IPS DF 6.9 (cell line): Measurements from ENCODE around the gene KRTAP19-3.

Experiments used
- DNase-seq: peaks from one replicate; pipeline ENCODE4 v3.0.0-alpha.2; 2013; ENCODE audit warnings: low read depth, low spot score
- H3K27ac ChIP-seq: one replicate; pipeline ENCODE4 v1.5.1; 2013; ENCODE audit warnings: low read length, control low read depth
- H3K27me3 ChIP-seq: 2 replicates; pipeline ENCODE4 v1.6.1; 2013; ENCODE audit warnings: mild to moderate bottlenecking, low read length; ENCODE audit not compliant: control insufficient read depth, insufficient read depth
- H3K36me3 ChIP-seq: 2 replicates; pipeline ENCODE4 v1.6.1; 2013; ENCODE audit warnings: low read length; ENCODE audit not compliant: control insufficient read depth, insufficient read depth
- H3K4me1 ChIP-seq: 2 replicates; pipeline ENCODE4 v1.6.1; 2013; ENCODE audit warnings: low read length; ENCODE audit not compliant: control insufficient read depth, insufficient read depth
- H3K4me3 ChIP-seq: 2 replicates; pipeline ENCODE4 v1.5.1; 2013; ENCODE audit warnings: mild to moderate bottlenecking, low read length
- H3K9me3 ChIP-seq: 2 replicates; pipeline ENCODE4 v1.6.1; 2013; ENCODE audit warnings: low read length, inconsistent platforms; ENCODE audit not compliant: control insufficient read depth, insufficient read depth
- WGBS: extraction: QIAGEN DNeasy Blood & Tissue Kit; methylation state at CpG from one replicate; pipeline ENCODE4 v1.1.7; 2013; ENCODE audit warnings: mixed read lengths, missing lambda C conversion rate; ENCODE audit not compliant: insufficient read length, insufficient coverage; 5-methylcytosine and 5-hydroxymethylcytosine counted together

The KRTAP19-3 gene

GRCh38 chr21:30479259-30479658, 12.6 kb downstream of the KRTAP19-3 start:
- DNase-seq, result no peak
- no peaks in the 10 kb centered on the region for H3K36me3 ChIP-seq
- H3K27me3 ChIP-seq, result no peaks in the 10 kb centered on the region
- peaks cover 5% of the 10 kb centered on the region; the same call in 1 of the 2 replicates for H3K9me3 ChIP-seq
- no CpG with 5 or more reads among the region's 4 CpGs for WGBS
- no peak overlapping the region for H3K4me3 ChIP-seq
- H3K4me1 ChIP-seq, result no peaks in the 10 kb centered on the region
- H3K27ac ChIP-seq, result no peak overlapping the region

DNA sequence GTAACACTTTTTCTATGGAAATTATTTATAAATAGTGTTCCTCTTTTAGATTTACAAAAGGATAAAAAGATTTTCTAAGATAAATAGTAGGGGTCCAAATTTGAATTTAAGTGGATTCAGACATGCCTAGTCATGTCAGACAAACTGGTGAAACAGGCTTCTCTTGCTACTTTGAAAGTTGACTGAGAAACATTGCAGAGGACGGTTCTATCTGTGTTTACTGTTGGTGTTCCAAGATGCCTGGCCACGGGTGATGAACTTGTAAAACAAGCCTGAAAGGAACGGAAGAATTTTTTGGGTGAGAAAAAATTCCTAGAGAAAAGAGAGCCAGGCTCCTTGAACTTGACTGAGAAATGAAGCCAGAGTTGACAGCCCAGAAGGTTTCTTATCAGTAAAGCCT, 13.8 kb downstream of the KRTAP19-3 start:
- Histone ChIP-seq H3K36me3 (no peaks in the 10 kb centered on the region), H3K4me1 (no peaks in the 10 kb centered on the region), H3K27me3 (no peaks in the 10 kb centered on the region), H3K4me3 (no peak overlapping the region), H3K27ac (no peak overlapping the region), H3K9me3 (peaks cover 5% of the 10 kb centered on the region; the same call in 1 of the 2 replicates)
- WGBS, result no CpG with 5 or more reads among the region's 3 CpGs
- DNase-seq, result no peak

DNA sequence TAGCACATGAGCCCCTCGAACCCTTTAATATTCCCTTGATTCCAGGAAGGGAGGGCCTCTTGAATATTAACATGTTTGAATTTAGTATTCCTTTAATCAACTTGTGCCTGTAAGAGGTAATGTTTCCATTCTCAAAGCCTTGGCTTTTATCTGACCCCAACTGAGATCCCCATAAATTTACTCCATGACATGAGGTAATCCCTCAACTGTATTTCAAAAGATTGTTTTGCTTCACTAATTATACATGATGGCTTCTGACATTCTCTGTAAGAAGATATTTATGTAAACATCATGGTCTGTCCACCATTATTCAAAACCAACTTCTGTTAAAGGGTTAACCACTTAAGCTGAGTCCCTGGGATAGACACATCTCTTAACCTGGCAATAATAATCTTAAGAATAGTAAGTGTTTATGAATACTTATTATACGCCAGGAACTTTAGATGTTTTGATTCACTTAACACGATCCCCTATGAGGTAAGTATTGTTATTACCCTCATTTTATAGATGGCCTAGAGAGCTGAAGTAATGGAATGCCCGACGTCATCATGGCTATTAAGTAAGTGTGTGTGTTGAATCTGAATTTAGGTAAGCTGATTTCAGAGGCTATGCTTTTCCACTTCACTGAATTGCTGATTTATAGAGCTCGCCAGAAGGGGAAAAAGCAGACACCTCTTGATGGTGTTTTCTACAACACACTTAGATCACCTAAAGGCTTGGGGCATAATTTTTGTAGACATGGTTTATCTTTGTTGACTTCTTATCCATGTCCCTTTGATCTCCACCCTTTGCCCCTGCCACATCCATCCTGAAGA, 22.7 kb downstream of the KRTAP19-3 start:
- H3K4me3 ChIP-seq, result no peak overlapping the region
- H3K4me1 ChIP-seq, result no peaks in the 10 kb centered on the region
- H3K27ac ChIP-seq, result no peak overlapping the region
- peaks cover 2% of the 10 kb centered on the region; the same call in 1 of the 2 replicates for H3K9me3 ChIP-seq
- no peak for DNase-seq
- no peaks in the 10 kb centered on the region for H3K36me3 ChIP-seq
- H3K27me3 ChIP-seq, result no peaks in the 10 kb centered on the region
- no CpG with 5 or more reads among the region's 6 CpGs for WGBS

- no peak for DNase-seq
- H3K27ac ChIP-seq, result no peak overlapping the region
- H3K4me1 ChIP-seq, result no peaks in the 10 kb centered on the region
- peaks cover 5% of the 10 kb centered on the region for H3K9me3 ChIP-seq
- no peaks in the 10 kb centered on the region for H3K36me3 ChIP-seq
- H3K4me3 ChIP-seq, result no peak overlapping the region
- no CpG with 5 or more reads among the region's 3 CpGs for WGBS
- no peaks in the 10 kb centered on the region for H3K27me3 ChIP-seq
Measured at GRCh38 chr21:30463713-30464112, 28.1 kb downstream of the KRTAP19-3 start.

DNA sequence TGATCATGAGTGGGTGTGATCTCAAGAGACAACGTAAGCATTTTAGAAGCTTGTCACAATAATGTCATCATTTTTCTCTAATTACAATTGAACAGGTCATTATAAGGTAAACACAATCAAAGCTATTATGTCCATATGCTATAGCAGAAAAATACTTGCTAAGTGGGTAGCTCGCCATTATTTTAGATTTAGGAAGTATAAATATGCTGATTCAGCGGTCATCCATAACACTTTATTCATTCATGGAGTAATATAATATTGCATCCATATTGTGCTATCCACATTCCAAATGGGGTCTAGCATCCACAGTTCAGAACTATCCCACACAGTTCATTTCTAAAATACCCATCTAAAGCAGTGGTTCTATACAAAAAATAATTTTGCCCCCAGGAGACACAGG, 43.3 kb downstream of the KRTAP19-3 start:
- no peaks in the 10 kb centered on the region for H3K36me3 ChIP-seq
- peaks cover 2% of the 10 kb centered on the region for H3K9me3 ChIP-seq
- H3K27ac ChIP-seq, result no peak overlapping the region
- no CpG with 5 or more reads among the region's 3 CpGs for WGBS
- no peaks in the 10 kb centered on the region for H3K27me3 ChIP-seq
- H3K4me3 ChIP-seq, result no peak overlapping the region
- no peak for DNase-seq
- H3K4me1 ChIP-seq, result no peaks in the 10 kb centered on the region

- DNase-seq, result no peak
- Histone ChIP-seq H3K9me3 (peaks cover 2% of the 10 kb centered on the region), H3K36me3 (no peaks in the 10 kb centered on the region), H3K27ac (no peak overlapping the region), H3K4me3 (no peak overlapping the region), H3K27me3 (no peaks in the 10 kb centered on the region), H3K4me1 (no peaks in the 10 kb centered on the region)
- no CpG with 5 or more reads among the region's 4 CpGs for WGBS
Measured at GRCh38 chr21:30447056-30447455, 44.8 kb downstream of the KRTAP19-3 start.

DNA sequence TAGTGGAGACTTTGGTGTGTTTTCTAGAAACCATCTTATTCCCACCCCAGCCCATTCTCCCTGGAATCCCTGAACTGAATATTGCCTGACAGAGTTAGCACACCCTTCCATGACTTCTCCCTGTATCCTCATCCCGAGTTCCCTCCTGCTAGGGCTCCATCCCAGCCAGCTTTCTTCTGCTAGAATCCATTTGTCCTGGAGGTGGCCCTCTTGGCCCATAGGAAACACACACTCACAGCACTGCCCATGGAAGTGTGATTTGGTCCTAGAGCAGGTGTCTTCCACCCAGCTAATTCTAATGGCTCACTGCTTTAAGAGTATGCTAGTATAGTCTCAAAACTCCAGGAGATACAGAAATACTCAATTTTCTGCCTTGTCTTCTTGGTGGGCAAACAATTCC, 47.6 kb downstream of the KRTAP19-3 start:
- H3K4me3 ChIP-seq, result no peak overlapping the region
- no peaks in the 10 kb centered on the region for H3K36me3 ChIP-seq
- H3K27me3 ChIP-seq, result no peaks in the 10 kb centered on the region
- no peak overlapping the region for H3K27ac ChIP-seq
- H3K4me1 ChIP-seq, result no peaks in the 10 kb centered on the region
- no CpG with 5 or more reads among the region's 1 CpG for WGBS
- H3K9me3 ChIP-seq, result peaks cover 2% of the 10 kb centered on the region
- no peak for DNase-seq

DNA sequence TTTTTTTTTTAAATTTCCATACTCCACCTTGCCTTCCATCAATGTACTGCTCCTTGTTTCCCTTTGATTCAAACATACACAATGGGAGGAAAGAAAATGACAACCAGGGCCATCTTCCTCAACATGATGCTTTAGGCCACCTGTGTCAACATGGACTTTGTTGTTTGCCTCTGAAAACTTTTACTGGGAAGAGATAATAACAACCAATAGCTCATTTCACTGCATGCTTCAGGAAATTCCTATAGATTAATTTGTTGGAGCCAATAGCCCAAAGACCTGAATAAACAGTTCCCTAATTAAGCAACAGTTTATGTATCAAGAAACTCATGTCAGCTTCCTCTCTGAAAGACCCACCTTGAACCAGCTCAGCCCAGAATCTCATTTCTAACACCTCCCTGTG, 48.6 kb downstream of the KRTAP19-3 start:
- Histone ChIP-seq H3K27me3 (no peaks in the 10 kb centered on the region), H3K36me3 (no peaks in the 10 kb centered on the region), H3K4me3 (no peak overlapping the region), H3K27ac (no peak overlapping the region), H3K9me3 (peaks cover 2% of the 10 kb centered on the region), H3K4me1 (no peaks in the 10 kb centered on the region)
- no peak for DNase-seq
